Activated T-helper 1 cell treated with Interleukin-2 at 50 U/mL for 16 hours (primary cell): Measurements from ENCODE around the gene GALNT7.
"Not testable (repeated sequence)": the region's sequence is repeated elsewhere in the genome, so short reads cannot be mapped to it uniquely, and the experiment has no call there.

ENCODE experiments used
- DNase-seq: peaks from one replicate; pipeline ENCODE4 v3.0.0-alpha.2; 2020; ENCODE audit warnings: low read depth

GALNT7 gene

GRCh38 chr4:173166491-173166890 lies 2.1 kb upstream of the GALNT7 start:
- no peak for DNase-seq

GRCh38 chr4:173167758-173168395 lies 734 bp upstream of the GALNT7 start:
- DNase-seq = peak; percentile 4

- no peak for DNase-seq
Observed at GRCh38 chr4:173169178-173169427, 492 bp downstream of the GALNT7 start.

- DNase-seq = peak; percentile 41
Observed at GRCh38 chr4:173169428-173170181, 994 bp downstream of the GALNT7 start.

- DNase-seq = no peak
Observed at GRCh38 chr4:173170182-173170778, 1.7 kb downstream of the GALNT7 start.

- DNase-seq = no peak
Observed at GRCh38 chr4:173171098-173171497, 2.5 kb downstream of the GALNT7 start.

- DNase-seq = no peak
Observed at GRCh38 chr4:173171987-173172386, 3.4 kb downstream of the GALNT7 start.

- DNase-seq = no peak
Observed at GRCh38 chr4:173174184-173174583, 5.6 kb downstream of the GALNT7 start.

GRCh38 chr4:173174594-173175012 lies 6.0 kb downstream of the GALNT7 start:
- no peak for DNase-seq

GRCh38 chr4:173176010-173176409 lies 7.4 kb downstream of the GALNT7 start:
- DNase-seq = no peak

GRCh38 chr4:173177232-173177631 lies 8.6 kb downstream of the GALNT7 start:
- no peak for DNase-seq

- DNase-seq = no peak
Observed at GRCh38 chr4:173178144-173178543, 9.5 kb downstream of the GALNT7 start.

- no peak for DNase-seq
Observed at GRCh38 chr4:173181848-173182247, 13.2 kb downstream of the GALNT7 start.

- DNase-seq = no peak
Observed at GRCh38 chr4:173182403-173182802, 13.8 kb downstream of the GALNT7 start.

- not testable (repeated sequence) for DNase-seq
Observed at GRCh38 chr4:173183659-173184247, 15.1 kb downstream of the GALNT7 start.

- no peak for DNase-seq
Observed at GRCh38 chr4:173185847-173186510, 17.4 kb downstream of the GALNT7 start.

GRCh38 chr4:173187732-173188131 lies 19.1 kb downstream of the GALNT7 start:
- DNase-seq = no peak

GRCh38 chr4:173188648-173189047 lies 20.0 kb downstream of the GALNT7 start:
- DNase-seq = no peak

- DNase-seq = no peak
Observed at GRCh38 chr4:173189117-173189693, 20.6 kb downstream of the GALNT7 start.

- DNase-seq = no peak
Observed at GRCh38 chr4:173191623-173192041, 23.0 kb downstream of the GALNT7 start.

- no peak for DNase-seq
Observed at GRCh38 chr4:173192375-173193162, 24.0 kb downstream of the GALNT7 start.
